GM23338 (cell line): Measurements from ENCODE around the gene MYO5A.

Experiments used
- CREB1 ChIP-seq: fragments of 250-450 bp; sonication (Bioruptor Pico); IDR thresholded peaks from 2 replicates; pipeline ENCODE4 v1.5.0; 2020; ENCODE audit warnings: low read depth, mild to moderate bottlenecking, moderate library complexity
- CTCF ChIP-seq, 2 experiments: fragments of 200-600 bp in 1 of 2; sonication (generic) in 1 of 2; conservative IDR thresholded peaks; 2 replicates each; pipeline versions ENCODE4 v1.5.1 to v1.6.1; 2016 to 2017; ENCODE audit warnings: antibody characterized with exemption in 2 of 2, low read depth in 2 of 2, mild to moderate bottlenecking in 2 of 2, moderate library complexity in 1 of 2
- ETS1 ChIP-seq: IDR thresholded peaks from 2 replicates; pipeline ENCODE4 v1.6.1; 2016; ENCODE audit warnings: antibody characterized with exemption
- EZH2 ChIP-seq: fragments of 200-600 bp; sonication (generic); IDR thresholded peaks from one replicate; pipeline ENCODE4 v1.8.0; 2017; ENCODE audit warnings: antibody characterized with exemption, mild to moderate bottlenecking, low read depth; ENCODE audit not compliant: unreplicated experiment
- EZH2phosphoT487 ChIP-seq: fragments of 200-600 bp; sonication (generic); IDR thresholded peaks from one replicate; pipeline ENCODE4 v1.8.1; 2018; ENCODE audit warnings: antibody characterized with exemption; ENCODE audit not compliant: unreplicated experiment
- JUNB ChIP-seq: IDR thresholded peaks from one replicate; pipeline ENCODE4 v1.6.1; 2016; ENCODE audit warnings: antibody characterized with exemption; ENCODE audit not compliant: unreplicated experiment
- POLR2AphosphoS5 ChIP-seq: IDR thresholded peaks from 2 replicates; pipeline ENCODE4 v1.6.1; 2016; ENCODE audit warnings: antibody characterized with exemption, low read depth
- REST ChIP-seq: IDR thresholded peaks from one replicate; pipeline ENCODE4 v1.6.1; 2018; ENCODE audit warnings: antibody characterized with exemption; ENCODE audit not compliant: unreplicated experiment

- TF ChIP-seq REST (no peak), CTCF (conservative IDR thresholded peaks at IDR 0.05; ENCODE audit: low read depth in 2 of 2) (no peak), EZH2phosphoT487 (no peak), POLR2AphosphoS5 (no peak), ETS1 (no peak), EZH2 (no peak), JUNB (no peak), CREB1 (no peak)
These were observed 270.2 kb downstream of the MYO5A start for GRCh38 chr15:52258461-52258860.
